Measurements from ENCODE around the gene AFAP1L2. TPM values are rescaled to one million over a fixed set of nuclear protein-coding genes. Genes with fewer than 3 reads are reported as not detected.

AFAP1L2 gene
- total RNA-seq, 2 experiments from 2014 or later: 3.2 to 3.4 TPM

DNA sequence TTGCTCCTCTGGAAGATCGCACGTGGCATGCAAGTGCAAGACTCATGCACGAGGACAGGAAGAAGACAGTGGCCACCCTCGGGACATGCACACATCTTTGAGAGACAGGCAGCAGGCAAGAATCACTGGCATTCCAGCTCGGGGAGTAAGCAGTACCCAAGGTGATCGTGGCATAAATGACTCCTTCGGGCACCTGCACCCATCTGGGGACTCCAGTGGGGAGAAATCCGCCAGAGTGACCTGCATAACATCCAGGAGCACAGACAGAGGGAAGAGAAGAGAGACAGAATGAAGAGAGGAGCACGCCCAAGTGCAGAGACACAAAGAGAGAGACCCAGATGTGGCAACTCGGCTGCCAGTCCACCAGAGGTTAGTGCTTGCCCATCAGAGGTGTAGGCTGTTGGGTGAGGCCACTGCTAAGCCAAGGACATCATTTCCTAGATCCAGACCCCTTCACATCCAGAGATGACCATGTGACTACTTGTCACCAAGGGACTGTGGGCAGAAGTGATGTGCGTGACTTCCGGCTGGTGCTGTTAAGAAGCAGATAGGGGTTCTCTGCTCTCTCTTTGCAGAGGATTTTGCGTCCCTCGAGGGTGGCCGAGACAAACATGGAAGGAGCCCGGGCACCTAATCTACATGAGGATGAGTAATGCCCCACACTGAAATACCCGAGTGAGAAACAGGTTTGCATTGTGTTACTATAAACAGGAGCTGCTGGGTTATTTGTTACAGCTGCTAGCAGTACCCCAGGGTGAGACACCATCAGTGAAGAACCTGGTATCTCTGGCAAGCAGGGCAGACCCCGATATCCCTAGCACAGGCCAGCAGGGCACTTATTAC, 84.7 kb downstream of the AFAP1L2 start:
- CTCF ChIA-PET: no interaction called here
- POLR2A ChIA-PET: no interaction called here

DNA sequence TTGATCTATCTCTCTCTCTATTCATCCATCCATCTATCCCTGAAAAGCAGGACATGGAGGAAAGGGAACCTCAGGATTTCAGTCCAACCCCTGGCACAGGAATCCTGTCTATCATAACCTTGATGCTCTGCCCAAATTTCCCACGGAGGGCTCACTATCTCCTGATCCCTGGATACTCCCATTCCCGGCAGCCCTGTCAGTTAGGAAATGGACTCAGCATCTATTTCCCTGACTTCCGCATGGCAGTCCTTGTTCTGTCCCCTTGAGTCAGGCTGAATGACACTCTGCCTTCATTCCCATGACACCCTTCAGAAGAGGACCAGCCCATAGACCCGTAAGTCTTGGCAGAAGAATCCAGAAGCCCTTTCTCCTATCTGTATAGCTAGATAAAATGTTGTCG, 87.6 kb downstream of the AFAP1L2 start:
- POLR2A ChIA-PET: no interaction called here
- CTCF ChIA-PET: interaction anchor here (1.0 kb wide), 1 partner anchor 12 kb away, joined by 3 read pairs; no protein-coding TSS in a partner anchor

GRCh38 chr10:114315566-114316420, 88.5 kb downstream of the AFAP1L2 start:
- POLR2A ChIA-PET: no interaction called here
- CTCF ChIA-PET: interaction anchor here (0.8 kb wide), 1 partner anchor 12 kb away, joined by 4 read pairs; no protein-coding TSS in a partner anchor

- POLR2A ChIA-PET: no interaction called here
- CTCF ChIA-PET: no interaction called here
These were observed 90.4 kb downstream of the AFAP1L2 start for GRCh38 chr10:114313866-114314265.

- POLR2A ChIA-PET: no interaction called here
- CTCF ChIA-PET: no interaction called here
These were observed 91.2 kb downstream of the AFAP1L2 start for GRCh38 chr10:114313139-114313538.

GRCh38 chr10:114311496-114312209, 92.6 kb downstream of the AFAP1L2 start:
- POLR2A ChIA-PET: no interaction called here
- CTCF ChIA-PET: no interaction called here

GRCh38 chr10:114311023-114311422, 93.3 kb downstream of the AFAP1L2 start:
- CTCF ChIA-PET: no interaction called here
- POLR2A ChIA-PET: no interaction called here

GRCh38 chr10:114310346-114310745, 94.0 kb downstream of the AFAP1L2 start:
- POLR2A ChIA-PET: no interaction called here
- CTCF ChIA-PET: no interaction called here

- ChIA-PET POLR2A (no interaction called here), CTCF (interaction anchor here (0.5 to 0.9 kb wide), 2 partner anchors 150 to 243 kb away, joined by 3 read pairs; no protein-coding TSS in a partner anchor)
These were observed 95.0 kb downstream of the AFAP1L2 start for GRCh38 chr10:114309364-114309651.

DNA sequence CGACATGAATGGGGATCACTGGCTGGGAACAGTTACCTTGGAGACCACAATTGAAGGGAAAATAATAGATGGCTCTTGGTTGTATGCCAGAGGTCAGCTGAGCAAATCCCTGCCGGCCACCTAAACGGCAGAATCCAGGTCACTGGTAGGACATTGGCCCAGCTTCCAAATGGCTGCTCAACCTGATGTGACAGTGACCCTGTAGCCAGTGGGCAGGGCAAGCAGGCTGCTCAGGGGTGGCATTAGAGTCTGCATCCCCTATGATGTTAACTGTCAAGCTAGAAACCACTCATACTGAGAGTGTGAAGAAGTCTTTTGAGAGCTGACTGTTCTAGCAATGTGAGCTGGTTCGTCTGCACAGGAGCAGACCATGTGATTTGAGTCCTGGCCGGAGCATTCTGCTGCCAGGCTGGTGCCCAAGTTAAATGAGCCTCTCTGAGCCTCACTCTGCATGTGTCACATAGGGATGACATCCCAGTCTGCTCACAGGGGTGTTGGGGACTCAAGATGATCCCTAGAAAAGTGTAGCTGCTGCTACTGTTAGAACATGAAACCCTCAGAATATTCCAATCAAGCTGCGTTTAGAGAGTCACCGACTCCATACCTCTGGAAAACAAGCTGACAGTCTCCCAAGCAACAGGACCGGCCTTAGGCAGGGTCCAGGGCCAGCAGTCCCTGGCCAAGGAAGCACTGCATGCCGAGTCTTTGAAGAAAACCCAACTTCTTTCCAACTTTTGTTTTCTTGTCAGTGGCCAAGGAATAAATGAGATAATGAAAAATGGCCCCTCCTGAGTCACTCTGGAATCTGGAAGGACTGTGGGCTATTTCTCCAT, 95.6 kb downstream of the AFAP1L2 start:
- POLR2A ChIA-PET: no interaction called here
- CTCF ChIA-PET: interaction anchor here (0.5 to 0.9 kb wide), 2 partner anchors 150 to 243 kb away, joined by 3 read pairs; no protein-coding TSS in a partner anchor

- CTCF ChIA-PET: no interaction called here
These were observed 96.6 kb downstream of the AFAP1L2 start for GRCh38 chr10:114307731-114308130.

GRCh38 chr10:114306116-114306973, 98.0 kb downstream of the AFAP1L2 start:
- ChIA-PET CTCF (interaction anchor here (0.6 kb wide), 1 partner anchor 1835 kb away, joined by 3 read pairs; no protein-coding TSS in a partner anchor), POLR2A (no interaction called here)

More at GRCh38 chr10:114307731-114308130, 96.6 kb downstream of the AFAP1L2 start:
- POLR2A ChIA-PET: no interaction called here

DNA sequence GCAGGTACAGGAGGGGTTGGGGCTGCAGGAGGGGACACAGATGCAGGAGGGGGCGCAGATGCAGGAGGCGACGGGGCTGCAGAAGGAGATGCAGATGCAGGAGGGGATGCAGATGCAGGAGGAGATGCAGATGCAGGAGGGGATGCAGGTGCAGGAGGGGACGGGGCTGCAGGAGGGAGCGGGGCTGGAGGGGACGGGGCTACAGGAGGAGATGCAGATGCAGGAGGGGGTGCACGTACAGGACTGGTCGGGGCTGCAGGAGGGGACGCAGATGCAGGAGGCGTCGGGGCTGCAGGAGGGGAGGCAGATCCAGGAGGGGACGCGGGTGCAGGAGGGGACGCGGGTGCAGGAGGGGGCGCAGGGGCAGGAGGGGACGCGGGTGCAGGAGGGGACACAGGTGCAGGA, 98.8 kb downstream of the AFAP1L2 start:
- ChIA-PET POLR2A (no interaction called here), CTCF (no interaction called here)

DNA sequence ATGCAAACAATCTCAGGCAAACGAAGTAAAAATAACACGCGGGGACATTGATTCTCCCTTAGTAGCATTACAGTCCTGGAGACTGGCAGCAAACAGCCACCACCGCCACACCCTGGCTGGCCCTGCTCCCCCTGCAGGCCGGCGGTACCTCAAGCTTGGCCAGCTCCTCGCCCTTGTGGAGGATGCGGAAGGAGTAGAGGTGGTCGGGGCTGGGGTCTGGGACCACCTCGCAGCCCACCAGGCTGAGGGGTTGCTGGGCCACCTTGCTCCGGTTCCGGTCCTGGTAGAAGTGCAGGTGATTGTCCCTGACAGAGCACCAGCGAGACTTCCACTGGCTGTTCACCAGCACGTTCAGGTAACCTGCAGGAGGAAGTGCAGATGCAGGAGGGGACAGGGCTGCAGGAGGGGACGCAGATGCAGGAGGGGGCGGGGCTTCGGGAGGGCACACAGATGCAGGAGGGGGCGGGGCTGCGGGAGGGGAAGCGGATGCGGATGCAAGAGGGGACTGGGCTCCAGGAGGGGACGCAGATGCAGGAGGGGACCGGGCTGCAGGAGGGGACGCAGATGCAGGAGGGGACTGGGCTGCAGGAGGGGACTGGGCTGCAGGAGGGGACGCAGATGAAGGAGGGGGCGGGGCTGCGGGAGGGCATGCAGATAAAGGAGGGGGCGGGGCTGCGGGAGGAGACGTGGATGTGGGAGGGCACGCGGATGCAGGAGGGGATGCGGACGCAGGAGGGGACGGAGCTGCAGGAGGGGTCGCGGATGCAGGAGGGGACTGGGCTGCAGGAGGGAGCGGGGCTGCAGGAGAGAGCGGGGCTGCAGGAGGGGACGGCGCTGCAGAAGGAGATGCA, 99.5 kb downstream of the AFAP1L2 start:
- CTCF ChIA-PET: interaction anchor here (0.6 to 2.1 kb wide), 17 partner anchors 11 to 825 kb away, joined by 3 to 22 read pairs (median 4); no protein-coding TSS in a partner anchor
- POLR2A ChIA-PET: no interaction called here

GRCh38 chr10:114304017-114304570, 100.2 kb downstream of the AFAP1L2 start:
- CTCF ChIA-PET: interaction anchor here (0.6 to 2.1 kb wide), 25 partner anchors 8 to 826 kb away, joined by 3 to 22 read pairs (median 3); no protein-coding TSS in a partner anchor
- POLR2A ChIA-PET: no interaction called here

GRCh38 chr10:114303556-114303955, 100.7 kb downstream of the AFAP1L2 start:
- POLR2A ChIA-PET: no interaction called here
- CTCF ChIA-PET: interaction anchor here (0.6 to 2.1 kb wide), 17 partner anchors 9 to 576 kb away, joined by 3 to 22 read pairs (median 3); no protein-coding TSS in a partner anchor
